ENCODE results near the gene MAP4K3. TPM values are rescaled to one million over a fixed set of nuclear protein-coding genes. Genes with fewer than 3 reads are reported as not detected.

Gene MAP4K3
- total and polyA plus RNA-seq, 2 donors (not counting 1 experiment from before 2014, with no cell fraction given), result 1.3 to 28.3 TPM

- ChIA-PET POLR2A (no interaction called here), CTCF (no interaction called here)
- ATAC-seq (ENCODE audit: low read depth), result no peak
- Mint-ChIP-seq H3K4me1 (peaks cover 29% of the 10 kb centered on the region), H3K27me3 (no peaks in the 10 kb centered on the region), H3K4me3 (no peak overlapping the region), H3K9me3 (ENCODE audit: insufficient read depth) (no peaks in the 10 kb centered on the region), H3K27ac (no peak overlapping the region)
- no peak overlapping the region for H3K4me2 ChIP-seq (replicated peaks; ENCODE audit: low read depth, low read length, poor library complexity, severe bottlenecking)
- no peaks in the 10 kb centered on the region for H3K9me3 ChIP-seq (ENCODE audit: control extremely low read depth in 1 of 3, control insufficient read depth in 2 of 3, insufficient read depth in 1 of 3, low read length in 2 of 3)
- no peak overlapping the region for H3K27ac ChIP-seq (ENCODE audit: low read length in 2 of 2)
- no peaks in the 10 kb centered on the region for H4K20me1 ChIP-seq (ENCODE audit: control insufficient read depth, insufficient read depth, low read length, poor library complexity, severe bottlenecking)
- no peaks in the 10 kb centered on the region for H3K27me3 ChIP-seq (replicated peaks in 1 of 4; ENCODE audit: control extremely low read depth in 1 of 4, control insufficient read depth in 3 of 4, insufficient read depth in 4 of 4, low read length in 3 of 4)
- no peaks in the 10 kb centered on the region for H3K36me3 ChIP-seq (replicated peaks in 1 of 2; ENCODE audit: control extremely low read depth in 1 of 2, control insufficient read depth in 1 of 2, extremely low read depth in 1 of 2, insufficient read depth in 2 of 2, low read length in 1 of 2)
- H2AFZ ChIP-seq (ENCODE audit: insufficient read depth, low read depth, low read length, poor library complexity, severe bottlenecking), result no peak overlapping the region
- no peak overlapping the region for H3K4me3 ChIP-seq (ENCODE audit: control extremely low read depth in 1 of 5, extremely low read depth in 1 of 5, insufficient read depth in 1 of 5, low read depth in 2 of 5, low read length in 4 of 5)
- no peak for TF ChIP-seq EZH2 (IDR thresholded peaks at IDR 0.05; ENCODE audit: borderline replicate concordance, insufficient read depth, low read depth, low read length, poor library complexity, severe bottlenecking)
- no peak for TF ChIP-seq CTCF (IDR thresholded peaks at IDR 0.05)
- no peaks in the 10 kb centered on the region for H3K79me2 ChIP-seq (ENCODE audit: control insufficient read depth, insufficient read depth, low read length)
- H3K9ac ChIP-seq (ENCODE audit: low read length), result no peak overlapping the region
- intact Hi-C loops (cut with micrococcal nuclease), result no loop called here
- DNase-seq, result no peak
- H3K4me1 ChIP-seq (ENCODE audit: control insufficient read depth in 2 of 2, insufficient read depth in 2 of 2, low read length in 2 of 2), result peaks cover 12 to 13% of the 10 kb centered on the region in 2 donors
- WGBS (ENCODE audit: insufficient coverage), result 100% methylated on average over 1 of the region's 6 CpGs
Measured at GRCh38 chr2:39466311-39466710, 29.2 kb upstream of the MAP4K3 start.

- H3K4me3 Mint-ChIP-seq, result no peak overlapping the region
- H3K4me3 ChIP-seq (ENCODE audit: control extremely low read depth in 1 of 5, extremely low read depth in 1 of 5, insufficient read depth in 1 of 5, low read depth in 2 of 5, low read length in 4 of 5), result no peak overlapping the region
- no peak overlapping the region for H3K4me2 ChIP-seq (replicated peaks; ENCODE audit: low read depth, low read length, poor library complexity, severe bottlenecking)
- no peak overlapping the region for H2AFZ ChIP-seq (ENCODE audit: insufficient read depth, low read depth, low read length, poor library complexity, severe bottlenecking)
- intact Hi-C loops (cut with micrococcal nuclease), result no loop called here
- no peak overlapping the region for H3K9ac ChIP-seq (ENCODE audit: low read length)
- no peaks in the 10 kb centered on the region for H4K20me1 ChIP-seq (ENCODE audit: control insufficient read depth, insufficient read depth, low read length, poor library complexity, severe bottlenecking)
- H3K27me3 ChIP-seq (replicated peaks in 1 of 4; ENCODE audit: control extremely low read depth in 1 of 4, control insufficient read depth in 3 of 4, insufficient read depth in 4 of 4, low read length in 3 of 4), result no peaks in the 10 kb centered on the region
- no peak overlapping the region for H3K27ac ChIP-seq (ENCODE audit: low read length in 2 of 2)
- no peaks in the 10 kb centered on the region for H3K9me3 ChIP-seq (ENCODE audit: control extremely low read depth in 1 of 3, control insufficient read depth in 2 of 3, insufficient read depth in 1 of 3, low read length in 2 of 3)
- H3K4me1 Mint-ChIP-seq, result peaks cover 17% of the 10 kb centered on the region
- DNase-seq, result no peak
- no peaks in the 10 kb centered on the region for H3K9me3 Mint-ChIP-seq (ENCODE audit: insufficient read depth)
- CTCF ChIA-PET, result interaction anchor here (0.8 kb wide), 1 partner anchor 11 kb away, joined by 4 read pairs; no protein-coding TSS in a partner anchor
- no peaks in the 10 kb centered on the region for H3K27me3 Mint-ChIP-seq
- no peaks in the 10 kb centered on the region for H3K79me2 ChIP-seq (ENCODE audit: control insufficient read depth, insufficient read depth, low read length)
- H3K27ac Mint-ChIP-seq, result no peak overlapping the region
- no peak for ATAC-seq (ENCODE audit: low read depth)
- no peaks in the 10 kb centered on the region for H3K36me3 ChIP-seq (replicated peaks in 1 of 2; ENCODE audit: control extremely low read depth in 1 of 2, control insufficient read depth in 1 of 2, extremely low read depth in 1 of 2, insufficient read depth in 2 of 2, low read length in 1 of 2)
- H3K4me1 ChIP-seq (ENCODE audit: control insufficient read depth in 2 of 2, insufficient read depth in 2 of 2, low read length in 2 of 2), result peaks cover 3 to 4% of the 10 kb centered on the region in 2 donors
- no peak for TF ChIP-seq EZH2 (IDR thresholded peaks at IDR 0.05; ENCODE audit: borderline replicate concordance, insufficient read depth, low read depth, low read length, poor library complexity, severe bottlenecking)
- 40% methylated on average over 1 of the region's 1 CpG for WGBS (ENCODE audit: insufficient coverage)
- POLR2A ChIA-PET, result no interaction called here
Measured at GRCh38 chr2:39464864-39465263, 27.8 kb upstream of the MAP4K3 start.

Measured in B cell (primary cell).